HFFc6 (cell line): ENCODE results near the gene PAM16. TPM values are rescaled to one million over a fixed set of nuclear protein-coding genes. Genes with fewer than 3 reads are reported as not detected.

Experiments
- DNase-seq: peaks from one replicate; pipeline ENCODE4 v3.0.0-alpha.2; 2018
- H3K27ac Mint-ChIP-seq: 2 replicates; pipeline ENCODE4 v1.8.0; 2020; ENCODE audit warnings: mild to moderate bottlenecking, mixed read lengths
- H3K27me3 Mint-ChIP-seq: 2 replicates; pipeline ENCODE4 v1.8.0; 2021; ENCODE audit warnings: mild to moderate bottlenecking, moderate library complexity, mixed read lengths; ENCODE audit not compliant: insufficient read depth
- H3K36me3 Mint-ChIP-seq: 2 replicates; pipeline ENCODE4 v1.8.0; 2021; ENCODE audit warnings: low read depth, mixed read lengths
- H3K4me1 Mint-ChIP-seq: 2 replicates; pipeline ENCODE4 v1.8.0; 2020; ENCODE audit warnings: low read depth, mixed read lengths
- H3K4me3 Mint-ChIP-seq: 2 replicates; pipeline ENCODE4 v1.8.0; 2020; ENCODE audit warnings: mild to moderate bottlenecking, moderate library complexity, mixed read lengths
- H3K9me3 Mint-ChIP-seq: 2 replicates; pipeline ENCODE4 v1.8.0; 2020; ENCODE audit warnings: mild to moderate bottlenecking, mixed read lengths
- CTCF ChIP-seq: fragments of 200-600 bp; sonication (generic); IDR thresholded peaks from 2 replicates; pipeline ENCODE4 v1.5.0; 2021; ENCODE audit warnings: antibody characterized with exemption, mild to moderate bottlenecking
- total RNA-seq, 6 experiments: library from RNA; stranded (reverse); fragmentation: NEBNext Ultra II Directional; extraction: Animal tissue kit (Norgen Biotek cat#: 25700); gene quantifications; 2 replicates in 1 of 6; 3 replicates in 5 of 6; pipeline ENCODE4 v1.2.3, GENCODE V29; 2021

The PAM16 gene
- total RNA-seq, 6 experiments from 2014 or later, result 44.9 to 50.8 (median 46.1) TPM

- H3K9me3 Mint-ChIP-seq, result no peaks in the 10 kb centered on the region
- peaks cover 5% of the 10 kb centered on the region; the same call in 1 of the 2 replicates for H3K36me3 Mint-ChIP-seq
- no peak for DNase-seq
- H3K4me3 Mint-ChIP-seq, result no peak overlapping the region
- TF ChIP-seq CTCF, result peak; percentile 16; the same call in 1 of the 2 replicates
- H3K27me3 Mint-ChIP-seq, result peaks cover 12% of the 10 kb centered on the region
- no peaks in the 10 kb centered on the region for H3K4me1 Mint-ChIP-seq
- no peak overlapping the region for H3K27ac Mint-ChIP-seq
These were observed 11.2 kb downstream of the PAM16 start for GRCh38 chr16:4339909-4340308.

GRCh38 chr16:4339455-4339854, 11.7 kb downstream of the PAM16 start:
- Mint-ChIP-seq H3K36me3 (peaks cover 5% of the 10 kb centered on the region; the same call in 1 of the 2 replicates), H3K9me3 (no peaks in the 10 kb centered on the region)
- TF ChIP-seq CTCF, result no peak

GRCh38 chr16:4338712-4339299, 12.3 kb downstream of the PAM16 start:
- Mint-ChIP-seq H3K9me3 (no peaks in the 10 kb centered on the region), H3K4me3 (no peak overlapping the region), H3K36me3 (peaks cover 5% of the 10 kb centered on the region; the same call in 1 of the 2 replicates), H3K27ac (no peak overlapping the region), H3K4me1 (no peaks in the 10 kb centered on the region), H3K27me3 (peaks cover 12% of the 10 kb centered on the region)
- DNase-seq, result no peak
- no peak for TF ChIP-seq CTCF

More at GRCh38 chr16:4339455-4339854, 11.7 kb downstream of the PAM16 start:
- H3K4me1 Mint-ChIP-seq, result no peaks in the 10 kb centered on the region
- H3K27ac Mint-ChIP-seq, result 0 out of 2 replicates have a peak overlapping the region, but pooled peaks have one; percentile 21
- no peak for DNase-seq
- H3K27me3 Mint-ChIP-seq, result peaks cover 12% of the 10 kb centered on the region
- no peak overlapping the region for H3K4me3 Mint-ChIP-seq

- no peak overlapping the region for H3K4me3 Mint-ChIP-seq
- no peak for DNase-seq
These were observed 13.0 kb downstream of the PAM16 start for GRCh38 chr16:4338125-4338582.

GRCh38 chr16:4337540-4338088, 13.5 kb downstream of the PAM16 start:
- H3K4me1 Mint-ChIP-seq, result no peaks in the 10 kb centered on the region
- no peak for DNase-seq
- TF ChIP-seq CTCF, result no peak
- H3K9me3 Mint-ChIP-seq, result no peaks in the 10 kb centered on the region
- no peak overlapping the region for H3K4me3 Mint-ChIP-seq
- H3K36me3 Mint-ChIP-seq, result peaks cover 5% of the 10 kb centered on the region; the same call in 1 of the 2 replicates
- H3K27ac Mint-ChIP-seq, result no peak overlapping the region
- peaks cover 12% of the 10 kb centered on the region for H3K27me3 Mint-ChIP-seq

More at GRCh38 chr16:4338125-4338582, 13.0 kb downstream of the PAM16 start:
- Mint-ChIP-seq H3K4me1 (no peaks in the 10 kb centered on the region), H3K9me3 (no peaks in the 10 kb centered on the region), H3K36me3 (peaks cover 5% of the 10 kb centered on the region; the same call in 1 of the 2 replicates), H3K27ac (no peak overlapping the region), H3K27me3 (peaks cover 12% of the 10 kb centered on the region)
- TF ChIP-seq CTCF, result peak; percentile 48
